Endodermal cell (in vitro differentiated cells): ENCODE results near the gene PLEKHG4. TPM values are rescaled to one million over a fixed set of nuclear protein-coding genes. Genes with fewer than 3 reads are reported as not detected.

Source experiments
- DNase-seq: peaks from one replicate; pipeline ENCODE4 v3.0.0-alpha.2; 2017
- H3K27ac ChIP-seq: 2 replicates; pipeline ENCODE4 v1.5.1; 2013; ENCODE audit warnings: mild to moderate bottlenecking, low read depth, low read length, moderate library complexity
- H3K27me3 ChIP-seq: 2 replicates; pipeline ENCODE4 v1.6.1; 2013; ENCODE audit warnings: mild to moderate bottlenecking, low read length, moderate library complexity; ENCODE audit not compliant: insufficient read depth, control insufficient read depth, poor library complexity, severe bottlenecking
- H3K36me3 ChIP-seq: 2 replicates; pipeline ENCODE4 v1.7.0; 2013; ENCODE audit warnings: mild to moderate bottlenecking, low read length, moderate library complexity; ENCODE audit not compliant: control insufficient read depth, insufficient read depth
- H3K4me1 ChIP-seq: one replicate; pipeline ENCODE4 v1.7.0; 2013; ENCODE audit warnings: low read length; ENCODE audit not compliant: control insufficient read depth, insufficient read depth
- H3K4me3 ChIP-seq: 2 replicates; pipeline ENCODE4 v1.5.1; 2013; ENCODE audit warnings: mild to moderate bottlenecking, low read length, moderate library complexity
- H3K9ac ChIP-seq: 2 replicates; pipeline ENCODE4 v1.6.1; 2013; ENCODE audit warnings: mild to moderate bottlenecking, low read length, moderate library complexity; ENCODE audit not compliant: poor library complexity, severe bottlenecking; ENCODE audit errors: extremely low read depth
- H3K9me3 ChIP-seq: 2 replicates; pipeline ENCODE4 v1.6.1; 2013; ENCODE audit warnings: mild to moderate bottlenecking, low read length, moderate library complexity; ENCODE audit not compliant: control insufficient read depth
- H3K27ac Mint-ChIP-seq: 2 replicates; pipeline ENCODE4 v1.8.0; 2020; ENCODE audit warnings: mixed read lengths
- H3K27me3 Mint-ChIP-seq: 2 replicates; pipeline ENCODE4 v1.8.0; 2021; ENCODE audit warnings: mild to moderate bottlenecking, mixed read lengths; ENCODE audit not compliant: insufficient read depth
- H3K36me3 Mint-ChIP-seq: 2 replicates; pipeline ENCODE4 v1.8.0; 2020; ENCODE audit warnings: low read depth, mixed read lengths
- H3K4me1 Mint-ChIP-seq: 2 replicates; pipeline ENCODE4 v1.8.0; 2020; ENCODE audit warnings: mixed read lengths
- H3K4me3 Mint-ChIP-seq: 2 replicates; pipeline ENCODE4 v1.8.0; 2020; ENCODE audit warnings: mild to moderate bottlenecking, moderate library complexity, mixed read lengths
- H3K9me3 Mint-ChIP-seq: 2 replicates; pipeline ENCODE4 v1.8.0; 2020; ENCODE audit warnings: mild to moderate bottlenecking, mixed read lengths
- CTCF ChIP-seq: fragments of 200-600 bp; sonication (generic); conservative IDR thresholded peaks from 2 replicates; pipeline ENCODE4 v1.5.0; 2021; ENCODE audit warnings: antibody characterized with exemption, mild to moderate bottlenecking
- WGBS, 2 experiments: methylation state at CpG; one replicate each; pipeline versions ENCODE4 v1.1.5 to v1.1.7; 2013; ENCODE audit warnings: missing lambda C conversion rate in 2 of 2, mixed read lengths in 1 of 2; ENCODE audit not compliant: insufficient coverage in 1 of 2, insufficient read length in 1 of 2; 5-methylcytosine and 5-hydroxymethylcytosine counted together
- total RNA-seq, 2 donors: library from RNA; stranded (reverse); fragmentation: NEBNext Ultra II Directional in 1 of 2; extraction: Animal tissue kit (Norgen Biotek cat#: 25700) in 1 of 2; gene quantifications; 2 replicates in 1 of 2; 3 replicates in 1 of 2; pipeline ENCODE4 v1.2.1, GENCODE V29; 2021

PLEKHG4 gene
- total RNA-seq, 2 donors from 2014 or later: 10.5 to 12.4 TPM

- no peak overlapping the region for H3K4me3 Mint-ChIP-seq
- no peak overlapping the region for H3K27ac Mint-ChIP-seq
- WGBS, 2 experiments: 87 to 93% methylated on average over 9 of the region's 9 CpGs
- no peak for DNase-seq
- no peak overlapping the region for H3K27ac ChIP-seq
- H3K4me3 ChIP-seq: no peak overlapping the region
- no peak overlapping the region for H3K9ac ChIP-seq
- no peak for TF ChIP-seq CTCF
- no peaks in the 10 kb centered on the region for H3K36me3 ChIP-seq
- H3K4me1 Mint-ChIP-seq: peaks cover 3% of the 10 kb centered on the region
- H3K4me1 ChIP-seq: peaks cover 8% of the 10 kb centered on the region
- no peaks in the 10 kb centered on the region for H3K9me3 ChIP-seq
- no peaks in the 10 kb centered on the region for H3K9me3 Mint-ChIP-seq
- peaks cover 33% of the 10 kb centered on the region for H3K27me3 Mint-ChIP-seq
- H3K36me3 Mint-ChIP-seq: no peaks in the 10 kb centered on the region
- H3K27me3 ChIP-seq: no peaks in the 10 kb centered on the region
Measured at GRCh38 chr16:67298277-67298676, 18.9 kb downstream of the PLEKHG4 start.

- Histone ChIP-seq H3K9me3 (no peaks in the 10 kb centered on the region), H3K4me1 (peaks cover 8% of the 10 kb centered on the region), H3K4me3 (no peak overlapping the region), H3K9ac (no peak overlapping the region), H3K36me3 (no peaks in the 10 kb centered on the region), H3K27me3 (no peaks in the 10 kb centered on the region), H3K27ac (no peak overlapping the region)
- H3K36me3 Mint-ChIP-seq: no peaks in the 10 kb centered on the region
- 96 to 99% methylated on average over 9 to 15 of the region's 15 CpGs for WGBS, 2 experiments
- H3K27me3 Mint-ChIP-seq: peaks cover 30% of the 10 kb centered on the region
- no peak overlapping the region for H3K4me3 Mint-ChIP-seq
- DNase-seq: no peak
- no peaks in the 10 kb centered on the region for H3K9me3 Mint-ChIP-seq
- no peak overlapping the region for H3K27ac Mint-ChIP-seq
- no peak for TF ChIP-seq CTCF
- peaks cover 3% of the 10 kb centered on the region for H3K4me1 Mint-ChIP-seq
Measured at GRCh38 chr16:67299269-67299668, 19.9 kb downstream of the PLEKHG4 start.

- H3K9ac ChIP-seq: no peak overlapping the region
- TF ChIP-seq CTCF: no peak
- no peak overlapping the region for H3K27ac Mint-ChIP-seq
- peaks cover 8% of the 10 kb centered on the region for H3K4me1 ChIP-seq
- H3K36me3 Mint-ChIP-seq: no peaks in the 10 kb centered on the region
- H3K4me1 Mint-ChIP-seq: no peaks in the 10 kb centered on the region
- H3K4me3 ChIP-seq: no peak overlapping the region
- H3K27ac ChIP-seq: no peak overlapping the region
- no peak overlapping the region for H3K4me3 Mint-ChIP-seq
- DNase-seq: no peak
- H3K36me3 ChIP-seq: no peaks in the 10 kb centered on the region
- WGBS, 2 experiments: 93 to 94% methylated on average over 6 to 11 of the region's 11 CpGs
- no peaks in the 10 kb centered on the region for H3K27me3 ChIP-seq
- peaks cover 30% of the 10 kb centered on the region for H3K27me3 Mint-ChIP-seq
- H3K9me3 ChIP-seq: no peaks in the 10 kb centered on the region
- peaks cover 9% of the 10 kb centered on the region for H3K9me3 Mint-ChIP-seq
Measured at GRCh38 chr16:67301080-67301782, 21.9 kb downstream of the PLEKHG4 start.
